HG02610 (cell line): ENCODE measurements around the gene DUSP16.
A peak's percentile ranks its signal among the peaks of the same experiment; 100 is the strongest.
"Not testable (repeated sequence)": the region's sequence is repeated elsewhere in the genome, so short reads cannot be mapped to it uniquely, and the experiment has no call there.

ENCODE experiments used
- ATAC-seq: cut with Tn5 transposase; IDR thresholded peaks from one replicate; pipeline ENCODE4 v1.9.1; 2021; ENCODE audit warnings: mild to moderate bottlenecking, moderate library complexity; ENCODE audit not compliant: unreplicated experiment

Gene DUSP16, protein sequence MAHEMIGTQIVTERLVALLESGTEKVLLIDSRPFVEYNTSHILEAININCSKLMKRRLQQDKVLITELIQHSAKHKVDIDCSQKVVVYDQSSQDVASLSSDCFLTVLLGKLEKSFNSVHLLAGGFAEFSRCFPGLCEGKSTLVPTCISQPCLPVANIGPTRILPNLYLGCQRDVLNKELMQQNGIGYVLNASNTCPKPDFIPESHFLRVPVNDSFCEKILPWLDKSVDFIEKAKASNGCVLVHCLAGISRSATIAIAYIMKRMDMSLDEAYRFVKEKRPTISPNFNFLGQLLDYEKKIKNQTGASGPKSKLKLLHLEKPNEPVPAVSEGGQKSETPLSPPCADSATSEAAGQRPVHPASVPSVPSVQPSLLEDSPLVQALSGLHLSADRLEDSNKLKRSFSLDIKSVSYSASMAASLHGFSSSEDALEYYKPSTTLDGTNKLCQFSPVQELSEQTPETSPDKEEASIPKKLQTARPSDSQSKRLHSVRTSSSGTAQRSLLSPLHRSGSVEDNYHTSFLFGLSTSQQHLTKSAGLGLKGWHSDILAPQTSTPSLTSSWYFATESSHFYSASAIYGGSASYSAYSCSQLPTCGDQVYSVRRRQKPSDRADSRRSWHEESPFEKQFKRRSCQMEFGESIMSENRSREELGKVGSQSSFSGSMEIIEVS

DNA sequence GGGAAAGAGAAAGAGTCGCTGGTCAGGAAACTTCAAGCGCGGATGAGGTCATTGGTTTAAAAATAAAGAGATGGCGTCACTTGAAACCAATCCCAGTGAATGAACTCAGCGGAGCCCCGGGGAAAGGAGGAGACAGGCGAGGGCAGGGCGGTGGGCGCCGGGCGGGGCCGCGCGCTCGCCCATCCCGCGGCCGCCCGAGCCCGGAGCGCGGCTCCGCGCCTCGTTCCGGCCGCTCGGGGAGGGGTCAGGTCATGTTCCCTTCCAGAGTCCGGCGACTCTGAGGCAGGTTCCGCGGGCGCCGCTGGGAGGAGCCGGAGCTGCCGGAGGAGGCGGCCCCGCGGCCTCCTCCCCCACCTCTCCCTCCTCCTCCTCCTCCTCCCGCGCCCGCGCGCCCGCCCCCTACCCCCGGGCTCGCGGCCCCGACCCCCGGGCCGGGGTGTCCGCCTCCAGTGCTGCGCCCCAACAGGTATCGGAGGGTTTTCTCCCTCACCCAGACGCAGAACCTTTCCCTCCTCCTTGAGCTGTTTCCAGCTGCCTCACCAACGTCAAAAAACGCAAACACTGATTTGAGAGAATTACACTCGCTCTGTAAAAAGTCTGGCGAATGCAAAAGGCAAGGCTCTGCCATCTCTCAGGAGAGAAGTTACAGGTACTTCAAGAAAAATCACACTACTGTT lies at the start of gene DUSP16:
Gene DUSP16 (minus strand): TSS at position 279 of the 677 bp plus-strand sequence. CDS start 41,765 bp downstream, outside the sequence.
- ATAC-seq, result peak; percentile 75

DNA sequence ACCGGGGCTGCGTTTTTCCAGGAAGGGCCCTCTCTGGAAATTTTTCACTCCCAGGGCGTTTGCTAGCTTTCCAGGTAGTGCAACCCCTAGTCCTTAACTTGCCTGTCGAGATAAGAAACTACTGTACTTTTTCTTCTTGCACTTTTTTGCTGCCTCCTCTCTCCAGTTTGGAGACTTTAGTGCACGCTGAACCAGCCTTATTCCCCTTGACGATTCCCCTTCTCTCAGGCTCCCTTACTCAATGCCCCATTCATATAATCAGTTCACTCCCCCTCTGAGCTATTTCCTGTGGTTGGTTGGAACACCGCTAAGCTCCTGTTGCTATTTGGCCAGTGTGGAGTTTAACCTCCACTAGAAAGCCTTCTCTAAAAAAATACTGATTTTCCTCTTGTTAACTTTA lies 49.7 kb upstream of the DUSP16 start:
- ATAC-seq, result no peak

DNA sequence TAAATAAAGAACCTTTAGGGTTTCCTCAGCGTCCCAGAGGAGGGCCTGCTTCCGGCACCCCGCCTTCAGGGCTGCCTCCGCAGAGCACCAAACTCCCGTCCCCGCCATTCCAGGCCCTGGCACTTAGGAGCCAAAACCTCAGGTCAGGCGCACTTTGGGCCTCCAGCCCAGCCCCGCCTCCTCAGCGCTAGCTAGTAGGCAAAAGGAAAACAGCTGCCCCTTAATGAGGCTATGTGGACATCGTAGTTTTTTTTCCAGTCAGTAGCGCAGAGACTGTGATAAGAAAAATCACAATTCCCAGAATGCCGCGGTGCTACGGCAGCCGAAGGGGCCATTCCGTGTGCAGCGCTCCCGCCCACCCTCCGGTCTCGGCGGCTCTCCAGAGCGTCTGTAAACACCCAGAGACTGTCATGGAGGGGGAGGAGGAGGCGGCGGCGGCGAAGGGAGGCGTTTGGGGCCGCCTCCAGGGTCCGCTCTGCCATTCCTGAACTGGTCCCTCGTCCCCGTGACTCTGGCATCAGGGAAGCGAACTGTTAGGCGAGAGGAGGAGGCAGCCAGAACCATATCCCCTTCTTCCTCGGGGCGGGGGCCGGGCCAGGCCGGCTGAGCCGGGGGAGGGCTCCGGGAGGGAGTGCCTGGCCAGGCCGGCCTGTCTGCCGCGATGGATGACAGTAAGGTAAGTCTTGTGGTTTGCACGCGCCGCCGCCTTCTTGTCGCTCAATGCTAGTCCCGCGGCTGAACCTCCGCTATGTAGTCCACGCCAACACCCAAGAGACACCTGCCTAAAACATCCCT lies 49.0 kb upstream of the DUSP16 start, which contains the start of gene CREBL2:
Gene CREBL2 (plus strand): TSS at position 365 of the 795 bp plus-strand sequence. CDS start 297 bp downstream, at position 662.
- peak; percentile 59 for ATAC-seq

DNA sequence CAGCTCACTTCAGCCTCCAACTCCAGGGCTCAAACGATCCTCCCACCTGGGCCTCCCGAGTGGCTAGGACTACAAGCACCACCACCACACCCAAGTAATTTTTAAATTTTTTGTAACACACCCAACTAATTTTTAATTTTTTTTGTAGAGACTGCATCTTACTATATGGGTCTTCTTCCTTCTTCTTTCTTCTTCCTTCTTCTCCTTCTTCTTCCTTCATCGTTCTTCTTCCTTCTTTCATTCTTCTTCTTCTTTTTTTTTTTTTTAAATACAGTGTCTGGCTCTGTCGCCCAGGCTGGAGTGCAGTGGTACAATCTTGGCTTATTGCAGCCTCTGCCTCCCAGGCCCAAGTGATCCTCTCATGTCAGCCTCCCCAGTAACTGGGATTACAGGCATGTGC lies 48.0 kb upstream of the DUSP16 start:
- ATAC-seq, result no peak

DNA sequence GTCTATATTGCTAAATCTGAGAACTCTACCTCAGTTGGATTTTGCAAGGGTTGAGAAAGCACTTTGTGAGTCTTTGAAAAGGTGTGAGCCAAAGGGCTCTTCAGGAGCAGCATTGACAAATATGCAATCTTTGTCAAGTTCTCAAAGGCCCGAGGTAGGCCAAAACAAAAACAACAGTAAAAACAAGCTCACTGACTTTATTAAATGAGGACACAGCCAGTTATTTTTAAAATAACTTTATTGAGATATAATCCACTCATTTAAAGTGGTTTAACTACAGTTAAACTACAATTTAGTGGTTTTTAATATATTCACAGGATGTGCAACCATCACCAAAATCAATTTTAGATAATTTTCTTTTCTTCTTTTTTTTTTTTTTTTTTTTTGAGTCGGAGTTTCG lies 47.0 kb upstream of the DUSP16 start:
- no peak for ATAC-seq

DNA sequence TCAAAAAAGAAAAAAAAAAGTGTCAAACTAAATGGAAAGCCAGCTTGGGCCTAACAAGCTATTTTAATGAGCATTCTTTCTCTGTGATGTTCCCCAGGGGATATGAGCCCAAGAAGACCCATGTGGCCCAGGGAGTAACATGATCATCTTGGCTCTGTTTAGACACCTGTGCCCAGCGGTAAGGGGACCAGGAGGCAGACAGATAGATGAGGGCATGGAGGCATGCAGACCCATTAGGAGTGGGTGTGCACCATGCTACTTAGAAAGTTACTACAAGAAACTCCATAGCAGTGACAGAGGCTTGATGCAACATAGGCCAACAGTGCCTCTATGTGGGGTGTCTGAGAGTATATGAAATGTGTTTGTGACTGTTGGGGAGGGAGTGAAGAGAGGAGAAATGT lies 45.9 kb upstream of the DUSP16 start:
- ATAC-seq, result no peak

DNA sequence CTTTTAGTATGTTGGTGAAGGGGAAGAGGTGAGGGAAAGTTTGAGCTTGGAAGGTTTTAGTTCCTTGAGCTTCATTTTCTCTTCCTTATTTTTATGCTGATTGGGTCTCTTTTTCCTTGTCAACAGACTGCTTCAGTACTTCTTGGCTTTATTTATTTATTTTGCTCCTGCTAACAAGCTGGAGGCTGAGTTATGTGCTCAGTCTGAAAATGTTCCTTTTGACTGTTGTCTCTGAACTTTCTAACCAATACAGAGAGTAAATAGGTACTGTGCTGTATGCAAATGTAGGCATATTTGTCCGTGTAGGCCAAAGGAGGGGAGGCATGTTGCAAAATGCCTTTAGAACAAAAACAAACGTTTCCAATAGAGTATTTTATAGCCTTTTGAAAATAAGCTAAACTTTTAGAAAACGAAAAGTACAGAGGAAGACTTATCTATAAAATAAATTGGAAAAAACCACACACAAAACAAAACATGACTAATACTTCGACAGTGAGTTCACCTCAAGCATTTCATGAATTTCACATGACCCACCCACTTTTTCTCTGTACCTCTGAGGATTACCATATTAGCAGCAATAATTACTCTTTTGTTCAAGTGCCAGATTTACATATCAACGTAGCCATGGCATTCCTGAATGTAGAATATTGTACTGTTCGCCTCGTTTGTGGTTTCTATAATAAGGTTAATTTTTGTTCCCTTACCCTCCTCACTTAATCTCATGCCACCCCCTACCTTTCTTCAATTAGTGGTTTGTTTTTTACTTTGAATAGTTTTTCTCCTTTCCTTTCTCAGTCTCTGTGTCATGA lies 44.3 kb upstream of the DUSP16 start:
- peak; percentile 54 for ATAC-seq

DNA sequence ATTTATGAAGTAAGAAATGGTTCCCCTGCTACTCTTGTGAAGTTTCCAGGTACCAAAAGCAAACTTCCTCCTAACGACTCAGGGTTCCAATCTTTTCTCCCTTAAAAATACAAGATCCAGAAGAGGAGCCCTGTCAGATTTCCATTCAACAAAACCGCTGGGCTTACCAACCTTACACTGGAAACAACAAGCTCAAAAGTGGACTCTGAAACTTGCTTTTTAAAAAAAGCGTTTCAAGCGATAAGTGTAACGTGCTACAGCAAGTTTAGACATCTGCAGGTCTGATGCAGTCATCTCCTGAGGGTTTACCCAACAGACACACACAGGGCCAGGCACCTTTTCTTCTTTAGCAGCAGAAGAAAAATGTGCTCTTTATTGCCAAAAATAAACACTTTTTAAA lies 42.1 kb upstream of the DUSP16 start:
- ATAC-seq, result no peak

DNA sequence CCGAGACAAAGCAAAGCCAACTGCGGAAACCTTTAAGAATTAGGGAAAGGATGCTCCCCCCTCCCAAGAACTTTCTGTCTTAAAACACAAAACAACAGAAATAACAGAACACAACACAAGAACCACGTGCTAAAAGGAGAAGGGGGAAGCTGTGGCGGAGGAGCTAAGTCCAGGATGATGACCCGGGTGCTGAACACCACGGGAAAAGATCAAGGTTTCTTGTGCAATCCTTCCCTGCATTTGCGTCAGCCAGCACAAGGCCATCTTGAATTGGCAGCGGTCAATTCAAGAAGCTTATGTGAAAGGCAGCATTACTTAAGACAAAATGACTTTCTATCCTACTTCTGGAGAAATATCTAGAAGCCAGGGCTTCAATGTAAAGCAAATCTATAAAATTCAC lies 38.0 kb upstream of the DUSP16 start:
- ATAC-seq, result no peak

DNA sequence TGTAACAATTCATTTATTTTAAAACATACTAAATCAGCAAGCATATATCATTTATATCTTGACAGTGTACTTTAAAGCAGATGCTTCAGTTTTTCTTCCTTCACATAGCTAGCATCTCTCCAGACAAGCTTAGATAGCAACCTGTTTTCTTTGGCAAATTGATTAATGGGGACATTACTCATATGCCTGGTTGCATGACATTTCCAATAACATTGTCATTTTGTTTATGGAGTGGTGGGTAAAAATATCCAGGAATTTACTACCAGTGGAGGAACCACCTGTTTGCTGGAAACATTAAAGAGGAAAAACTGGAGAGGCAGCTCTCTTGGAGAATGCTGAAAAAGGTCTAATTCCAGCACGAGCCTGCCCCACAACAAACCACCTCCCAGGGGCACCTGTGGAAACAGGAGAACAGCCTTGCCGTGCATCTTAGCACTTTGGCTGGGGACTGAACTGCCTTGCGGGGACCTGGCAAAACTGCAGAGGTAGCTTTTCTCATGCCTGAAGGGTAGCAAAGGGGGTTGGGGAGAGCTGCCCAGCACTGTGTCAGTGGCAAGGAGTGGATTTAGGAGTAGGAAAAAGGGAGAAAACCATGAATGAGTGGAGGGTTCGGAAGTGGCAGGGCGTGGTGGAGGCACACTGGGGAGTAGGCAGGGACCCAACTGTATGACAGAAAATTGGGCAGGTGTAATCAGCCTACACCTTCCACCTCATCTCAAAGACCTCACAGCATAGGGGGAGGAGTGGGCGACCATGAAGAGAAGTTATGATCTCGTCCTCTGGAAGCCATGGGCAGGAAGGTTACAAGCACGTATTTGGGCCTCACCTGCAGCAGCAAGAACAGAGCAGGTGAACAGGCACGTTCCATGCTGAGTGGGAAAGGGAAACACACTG lies 37.3 kb upstream of the DUSP16 start:
- ATAC-seq, result no peak

DNA sequence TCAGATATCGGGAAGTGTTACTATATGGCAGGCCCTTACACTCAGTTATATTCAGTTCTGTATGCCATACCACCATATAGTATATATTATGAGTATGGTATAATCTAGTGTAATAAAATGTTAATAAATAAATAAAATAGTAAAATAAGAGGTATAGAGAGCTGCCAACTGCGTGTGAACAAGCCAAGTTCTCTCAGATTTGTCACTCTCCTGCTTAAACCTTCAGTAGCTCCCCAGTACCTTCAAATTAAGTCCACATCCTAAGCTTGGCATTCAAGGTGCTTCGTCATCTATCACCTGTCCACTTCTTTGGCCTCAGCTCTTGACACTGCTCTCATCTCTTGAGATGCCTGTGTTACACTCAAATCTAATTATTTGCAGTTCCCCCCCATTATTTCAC lies 36.2 kb upstream of the DUSP16 start:
- ATAC-seq, result no peak

DNA sequence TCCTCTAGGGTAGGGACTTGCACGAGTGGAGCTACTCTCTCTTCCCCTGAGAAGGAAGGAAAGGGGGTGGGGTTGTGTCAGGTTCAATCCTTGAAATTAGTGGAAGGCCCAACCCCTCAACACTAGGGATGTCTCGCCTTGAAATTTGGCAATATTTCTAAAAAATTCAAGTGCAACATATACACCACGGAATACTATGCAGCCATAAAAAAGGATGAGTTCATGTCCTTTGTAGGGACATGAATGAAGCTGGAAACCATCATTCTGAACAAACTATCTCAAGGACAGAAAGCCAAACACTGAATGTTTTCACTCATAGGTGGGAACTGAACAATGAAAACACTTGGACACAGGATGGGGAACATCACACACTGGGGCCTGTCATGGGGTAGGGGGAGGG lies 33.9 kb upstream of the DUSP16 start:
- not testable (repeated sequence) for ATAC-seq

DNA sequence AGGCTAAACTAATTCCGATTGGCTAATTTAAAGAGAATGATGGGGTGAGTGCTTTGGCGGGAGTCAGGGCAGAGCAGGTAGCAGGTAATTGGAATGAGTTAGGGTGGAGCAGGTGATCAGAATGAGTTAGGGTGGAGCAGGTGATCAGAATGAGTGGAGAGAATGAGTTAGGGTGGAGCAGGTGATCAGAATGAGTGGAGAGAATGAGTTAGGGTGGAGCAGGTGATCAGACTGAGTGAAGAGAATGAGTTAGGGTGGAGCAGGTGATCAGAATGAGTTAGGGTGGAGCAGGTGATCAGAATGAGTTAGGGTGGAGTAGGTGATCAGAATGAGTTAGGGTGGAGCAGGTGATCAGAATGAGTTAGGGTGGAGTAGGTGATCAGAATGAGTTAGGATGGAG lies 33.3 kb upstream of the DUSP16 start:
- ATAC-seq, result not testable (repeated sequence)

DNA sequence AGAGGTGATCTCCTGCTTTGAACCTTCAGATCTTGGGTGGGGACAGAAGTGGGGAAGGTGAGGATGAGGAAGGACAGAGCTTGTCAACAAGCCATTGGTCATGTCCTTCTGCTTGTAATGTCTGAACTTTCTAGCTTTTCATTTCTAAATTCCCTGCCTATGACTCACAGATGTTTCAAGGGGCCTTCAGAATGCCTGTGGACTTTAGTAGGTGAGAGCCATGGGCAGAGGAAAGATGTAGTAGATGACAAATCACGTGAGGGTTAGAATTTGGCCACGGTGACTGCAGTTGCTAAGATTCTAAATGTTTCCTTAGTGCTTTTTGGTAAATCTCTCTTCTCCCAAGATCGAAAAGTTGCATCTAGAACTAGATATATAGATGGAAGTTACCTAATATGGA lies 30.3 kb upstream of the DUSP16 start:
- no peak for ATAC-seq

DNA sequence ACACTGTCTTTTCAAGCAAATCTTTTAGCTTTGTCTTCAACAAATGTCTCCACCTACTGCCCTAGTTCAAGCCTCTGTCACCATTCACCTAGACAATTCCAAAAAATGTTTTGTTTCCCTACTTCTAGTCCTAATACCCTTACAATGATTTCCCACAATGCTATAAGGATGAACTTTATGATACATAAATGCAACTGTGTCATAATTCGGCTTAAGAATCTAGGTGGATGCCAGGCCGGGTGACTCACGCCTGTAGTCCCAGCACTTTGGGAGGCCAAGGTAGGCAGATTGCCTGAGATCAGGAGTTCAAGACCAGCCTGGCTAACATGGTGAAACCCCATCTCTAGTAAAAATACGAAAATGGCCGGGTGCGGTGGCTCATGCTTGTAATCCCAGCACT lies 28.3 kb upstream of the DUSP16 start:
- ATAC-seq, result no peak

DNA sequence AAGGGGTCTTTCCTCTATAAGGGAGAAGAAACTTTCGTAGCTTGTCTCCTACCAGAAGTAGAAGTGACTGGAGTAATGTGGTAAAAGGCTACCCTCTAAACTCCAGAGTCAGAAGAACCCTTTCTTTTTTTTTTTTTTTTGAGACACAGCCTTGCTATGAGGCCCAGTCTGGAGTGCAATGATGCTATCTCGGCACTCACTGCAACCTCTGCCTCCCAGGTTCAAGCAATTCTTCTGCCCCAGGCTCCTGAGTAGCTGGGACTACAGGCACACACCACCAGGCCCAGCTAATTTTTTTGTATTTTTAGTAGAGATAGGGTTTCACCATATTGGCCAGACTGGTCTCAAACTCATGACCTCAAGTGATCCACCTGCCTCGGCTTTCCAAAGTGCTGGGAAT lies 25.8 kb upstream of the DUSP16 start:
- ATAC-seq, result not testable (repeated sequence)

DNA sequence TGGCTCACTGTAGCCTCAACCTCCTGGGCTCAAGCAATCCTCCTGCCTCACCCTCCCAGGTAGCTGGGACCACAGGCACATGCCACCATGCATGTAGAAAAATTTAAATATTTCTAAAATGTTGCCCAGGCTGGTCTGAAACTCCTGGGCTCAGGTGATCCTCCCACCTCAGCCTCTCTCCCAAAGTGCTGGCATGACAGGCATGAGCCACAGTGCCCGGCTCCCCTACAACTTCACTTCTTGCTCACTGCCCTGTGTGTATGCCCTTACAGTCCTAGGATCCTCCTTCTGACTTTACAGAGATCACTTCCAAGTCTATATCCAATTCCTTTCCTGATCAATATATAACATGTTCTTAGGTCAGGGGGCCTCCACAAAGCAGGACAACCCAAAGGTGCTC lies 25.2 kb upstream of the DUSP16 start:
- no peak for ATAC-seq

DNA sequence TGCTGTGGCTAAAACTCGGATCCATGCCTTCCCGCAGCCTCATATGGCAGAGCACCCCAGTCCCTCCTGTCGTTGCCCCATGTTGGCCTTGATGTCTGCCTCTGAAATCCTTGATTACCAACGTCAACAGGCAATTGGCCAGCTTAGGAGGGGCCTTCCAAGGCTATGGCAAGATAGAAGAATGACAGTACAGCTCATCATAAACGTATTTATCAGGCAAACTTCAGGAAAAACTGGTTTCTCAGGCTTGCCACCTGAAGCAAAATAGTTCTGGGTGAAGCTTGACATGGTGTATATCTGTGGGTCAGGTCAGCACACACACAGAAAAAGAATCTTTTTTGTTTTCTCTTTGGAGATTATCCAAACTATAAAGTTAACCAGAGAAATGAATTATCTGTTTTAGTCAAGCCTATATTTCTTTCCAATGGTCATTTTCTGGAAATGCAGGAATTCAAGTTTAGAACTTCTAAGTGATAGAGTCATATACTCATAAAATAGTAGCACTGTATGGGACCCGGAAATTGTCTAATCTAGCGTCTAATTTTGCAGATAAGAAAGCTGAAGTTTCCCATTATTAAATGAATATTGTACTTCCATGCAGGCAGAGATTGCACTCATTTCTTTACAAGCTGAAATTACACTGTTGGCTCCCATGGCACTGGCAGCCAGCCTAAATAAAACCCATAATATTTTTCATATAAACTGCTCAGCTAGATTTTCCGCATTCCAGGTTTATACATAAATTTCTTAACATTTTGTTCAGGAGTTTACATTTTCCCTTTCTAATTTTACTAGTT lies 24.4 kb upstream of the DUSP16 start:
- no peak for ATAC-seq
